22Rv1 (cell line): ENCODE results near the gene HSD17B11.
"Not testable (repeated sequence)": the region's sequence is repeated elsewhere in the genome, so short reads cannot be mapped to it uniquely, and the experiment has no call there.

ENCODE experiments used
- H3K27ac ChIP-seq: fragments of 450-650 bp; 2 replicates; pipeline ENCODE4 v1.5.1; 2017
- CTCF ChIP-seq: fragments of 450-650 bp; IDR thresholded peaks from 2 replicates; pipeline ENCODE4 v1.5.1; 2017; ENCODE audit warnings: mild to moderate bottlenecking
- ZFX ChIP-seq: fragments of 450-650 bp; IDR thresholded peaks from 2 replicates; pipeline ENCODE4 v1.6.1; 2017; ENCODE audit warnings: antibody characterized with exemption, borderline replicate concordance

HSD17B11 gene

DNA sequence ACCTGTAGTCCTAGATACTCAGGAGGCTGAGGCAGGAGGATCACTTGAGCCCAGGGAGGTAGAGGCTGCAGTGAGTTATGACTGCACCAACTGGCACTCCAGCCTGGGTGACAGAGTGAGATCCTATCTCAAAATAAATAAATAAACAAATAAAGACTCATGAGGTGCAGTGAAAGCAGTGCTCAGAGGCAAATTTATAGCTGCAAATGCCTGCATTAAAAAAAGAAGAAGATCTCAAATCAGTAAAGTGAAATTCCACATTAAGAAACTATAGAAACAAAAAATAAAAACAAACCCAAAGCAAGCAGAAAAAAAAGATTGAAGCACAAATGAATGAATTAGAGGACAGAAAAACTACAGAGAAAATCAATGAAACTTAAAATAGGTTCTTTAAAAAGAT lies 45.8 kb downstream of the HSD17B11 start:
- H3K27ac ChIP-seq: no peak overlapping the region
- no peak for TF ChIP-seq CTCF
- TF ChIP-seq ZFX: no peak

DNA sequence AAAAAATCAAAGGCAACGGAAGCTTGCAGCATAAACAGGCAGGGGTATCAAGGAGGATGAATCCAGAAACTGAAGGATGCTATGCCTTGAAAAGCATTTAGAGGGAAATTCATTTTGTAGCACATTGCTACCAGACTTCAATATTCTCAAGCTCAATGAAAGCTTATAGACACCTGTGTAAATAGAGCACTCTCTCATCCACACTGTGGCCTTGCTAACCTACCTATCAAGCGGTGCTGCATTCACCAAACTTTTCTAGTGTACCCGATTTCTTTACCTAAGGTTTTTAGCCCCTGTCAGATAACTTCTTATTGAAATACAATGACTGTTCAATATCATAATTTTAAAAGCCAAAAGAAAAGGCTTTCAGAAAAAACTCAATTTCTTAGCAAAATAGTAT lies 48.1 kb downstream of the HSD17B11 start:
- TF ChIP-seq CTCF: no peak
- TF ChIP-seq ZFX: no peak
- no peak overlapping the region for H3K27ac ChIP-seq

DNA sequence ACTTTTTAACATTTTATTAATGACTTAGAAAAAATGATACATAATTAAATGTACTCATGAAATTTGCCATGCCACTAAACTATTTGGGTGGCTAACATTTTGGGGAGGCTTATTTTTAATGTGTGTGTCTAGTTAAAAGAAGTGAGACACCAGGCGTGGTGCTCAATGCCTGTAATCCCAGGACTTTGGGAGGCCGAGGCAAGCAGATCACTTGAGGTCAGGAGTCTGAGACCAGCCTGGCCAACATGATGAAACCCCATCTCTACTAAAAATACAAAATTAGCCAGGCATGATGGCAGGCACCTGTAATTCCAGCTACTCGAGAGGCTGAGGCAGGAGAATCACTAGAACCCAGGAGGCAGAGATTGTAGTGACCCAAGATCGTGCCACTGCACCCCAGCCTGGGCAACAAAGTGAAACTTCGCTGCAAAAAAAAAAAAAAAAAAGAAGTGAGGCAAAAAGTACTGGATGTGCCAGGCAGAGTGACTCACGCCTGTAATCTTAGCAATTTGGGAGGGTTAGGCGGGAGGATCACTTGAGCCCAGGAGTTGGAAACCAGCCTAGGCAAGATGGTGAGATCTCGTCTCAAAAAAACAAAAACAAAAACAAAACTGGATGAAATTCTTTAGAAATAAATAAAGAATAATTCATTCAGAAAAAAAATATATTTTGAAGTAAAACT lies 48.9 kb downstream of the HSD17B11 start:
- not testable (repeated sequence) for H3K27ac ChIP-seq

DNA sequence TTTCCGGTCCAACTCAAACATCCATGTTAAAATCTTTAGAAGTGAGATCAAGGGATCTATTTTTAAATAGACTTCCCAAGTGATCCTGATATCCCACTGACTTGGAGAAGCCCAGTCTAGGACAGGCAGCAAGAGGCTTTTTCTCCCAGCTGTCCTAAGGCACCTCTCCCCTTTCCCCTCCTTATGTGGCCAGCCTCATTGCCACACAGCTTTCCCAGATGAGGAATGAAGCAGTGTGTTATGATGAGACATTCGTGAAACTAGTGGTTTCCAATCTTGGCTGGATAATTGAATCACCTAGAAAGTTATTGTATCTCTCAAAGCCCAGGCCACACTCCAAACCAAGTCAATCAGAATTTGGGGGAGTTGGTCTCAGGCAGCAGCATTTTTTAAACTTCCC lies 51.5 kb downstream of the HSD17B11 start:
- H3K27ac ChIP-seq: no peak overlapping the region
- TF ChIP-seq CTCF (no peak), ZFX (no peak)

- no peak overlapping the region for H3K27ac ChIP-seq
- TF ChIP-seq ZFX (no peak), CTCF (no peak)
These were observed 53.6 kb downstream of the HSD17B11 start for GRCh38 chr4:87337361-87337760.

GRCh38 chr4:87333267-87333666 lies 57.7 kb downstream of the HSD17B11 start:
- no peak for TF ChIP-seq ZFX

DNA sequence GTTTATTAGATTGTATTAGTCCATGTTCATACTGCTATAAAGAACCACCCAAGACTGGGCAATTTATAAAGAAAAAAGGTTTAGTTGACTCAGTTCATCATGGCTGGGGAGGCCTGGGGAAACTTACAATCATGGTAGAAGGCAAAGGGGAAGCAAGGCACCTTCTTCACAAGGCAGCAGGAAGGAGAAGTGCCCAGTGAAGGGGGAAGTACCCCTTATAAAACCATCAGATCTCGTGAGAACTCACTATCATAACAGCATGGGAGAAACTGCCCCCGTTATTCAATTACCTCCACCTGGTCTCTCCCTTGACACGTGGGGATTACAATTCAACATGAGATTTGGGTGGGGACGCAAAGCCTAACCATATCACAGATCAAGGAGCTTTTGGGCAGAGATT lies 60.2 kb downstream of the HSD17B11 start:
- H3K27ac ChIP-seq: no peak overlapping the region
- no peak for TF ChIP-seq ZFX
- no peak for TF ChIP-seq CTCF

More at GRCh38 chr4:87333267-87333666, 57.7 kb downstream of the HSD17B11 start:
- no peak overlapping the region for H3K27ac ChIP-seq

- no peak for TF ChIP-seq ZFX
- TF ChIP-seq CTCF: no peak
- H3K27ac ChIP-seq: no peak overlapping the region
These were observed 63.9 kb downstream of the HSD17B11 start for GRCh38 chr4:87327136-87327535.
